MM.1S (cell line): ENCODE measurements around the gene CCDC102A.

Source experiments
- CTCF ChIP-seq: fragments of 300-600 bp; sonication (generic); IDR thresholded peaks from 2 replicates; pipeline ENCODE4 v1.5.1; 2016; ENCODE audit warnings: antibody characterized with exemption, low read length, mixed read lengths
- EZH2 ChIP-seq: fragments of 300-600 bp; sonication (generic); optimal IDR thresholded peaks from 2 replicates; pipeline ENCODE3; 2017; ENCODE audit warnings: low read depth, mild to moderate bottlenecking, antibody characterized with exemption, low read length, mixed read lengths
- EZH2phosphoT487 ChIP-seq: fragments of 300-600 bp; sonication (generic); IDR thresholded peaks from 2 replicates; pipeline ENCODE4 v1.6.1; 2018; ENCODE audit warnings: antibody characterized with exemption, low read length

- TF ChIP-seq CTCF (no peak), EZH2phosphoT487 (no peak), EZH2 (no peak)
Measured at GRCh38 chr16:57556941-57557541, 20.7 kb upstream of the CCDC102A start.
